Esophagus mucosa (tissue), 1 donor: ENCODE results near the gene MAEA. TPM values are rescaled to one million over a fixed set of nuclear protein-coding genes. Genes with fewer than 3 reads are reported as not detected.
"Not testable (repeated sequence)": the region's sequence is repeated elsewhere in the genome, so short reads cannot be mapped to it uniquely, and the experiment has no call there.

Experiments used
- ATAC-seq: fragments of 200-7000 bp; cut with Tn5 transposase; one replicate; pipeline ENCODE4 v1.9.1; 2020
- total RNA-seq: library from RNA; stranded (reverse); gene quantifications from one replicate; pipeline ENCODE4 v1.2.4, GENCODE V29; 2023
- donor health status: DM: yes; HTN: yes; CAD: no.

Gene MAEA
- total RNA-seq, 1 donor from 2014 or later = 59.4 TPM

DNA sequence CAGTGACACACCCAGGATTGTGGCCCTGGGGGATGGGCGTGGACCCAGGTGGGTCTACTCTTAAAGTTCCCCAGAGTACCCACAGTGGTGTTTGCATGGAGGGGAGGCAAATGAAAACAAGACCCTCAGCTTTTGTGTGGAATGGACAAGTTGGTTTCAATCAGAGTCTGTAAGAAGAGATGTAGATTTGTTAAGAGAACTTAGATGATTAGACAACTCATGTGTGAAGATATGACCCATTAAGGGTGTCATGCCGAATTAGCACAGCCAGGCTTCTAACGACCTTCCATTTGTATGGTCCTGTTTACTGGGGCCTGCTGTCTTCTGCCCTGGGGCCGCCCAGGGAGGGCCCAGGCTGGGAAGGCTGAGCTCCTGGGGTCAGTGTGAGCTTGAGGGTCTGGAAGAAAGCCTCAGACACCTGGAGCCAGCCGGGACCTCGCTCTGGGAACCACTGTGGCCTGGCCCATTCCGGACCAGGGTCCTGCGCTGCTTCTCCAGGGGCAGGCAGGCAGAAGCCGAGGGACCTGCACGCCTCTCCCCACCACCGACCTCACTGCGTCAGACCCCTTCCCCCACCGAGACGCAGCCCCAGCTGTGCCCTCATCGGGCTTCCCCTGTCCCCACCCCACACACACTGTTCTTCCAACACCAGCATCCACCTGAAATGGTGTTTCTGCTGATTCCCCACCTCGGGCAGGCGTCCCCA is 77.7 kb downstream of the MAEA start:
- ATAC-seq = no peak

DNA sequence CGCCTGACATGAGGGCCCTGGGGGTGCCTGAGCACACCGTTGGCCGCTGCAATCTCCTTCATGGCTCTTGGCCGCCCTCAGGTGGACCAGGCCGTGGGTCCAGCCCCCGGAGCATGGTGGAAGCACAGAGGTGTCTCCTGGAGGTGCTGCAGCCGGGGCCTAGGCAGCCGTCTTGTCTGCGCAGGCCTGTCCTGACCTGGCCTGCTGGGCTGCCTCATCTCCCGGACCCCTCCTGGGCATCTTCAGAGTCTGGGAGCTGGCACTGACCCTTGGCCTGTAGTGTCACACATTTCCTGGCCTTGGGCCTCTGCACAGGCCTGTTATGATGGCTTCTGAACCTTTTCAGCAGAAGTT is 78.2 kb downstream of the MAEA start:
- no peak for ATAC-seq

DNA sequence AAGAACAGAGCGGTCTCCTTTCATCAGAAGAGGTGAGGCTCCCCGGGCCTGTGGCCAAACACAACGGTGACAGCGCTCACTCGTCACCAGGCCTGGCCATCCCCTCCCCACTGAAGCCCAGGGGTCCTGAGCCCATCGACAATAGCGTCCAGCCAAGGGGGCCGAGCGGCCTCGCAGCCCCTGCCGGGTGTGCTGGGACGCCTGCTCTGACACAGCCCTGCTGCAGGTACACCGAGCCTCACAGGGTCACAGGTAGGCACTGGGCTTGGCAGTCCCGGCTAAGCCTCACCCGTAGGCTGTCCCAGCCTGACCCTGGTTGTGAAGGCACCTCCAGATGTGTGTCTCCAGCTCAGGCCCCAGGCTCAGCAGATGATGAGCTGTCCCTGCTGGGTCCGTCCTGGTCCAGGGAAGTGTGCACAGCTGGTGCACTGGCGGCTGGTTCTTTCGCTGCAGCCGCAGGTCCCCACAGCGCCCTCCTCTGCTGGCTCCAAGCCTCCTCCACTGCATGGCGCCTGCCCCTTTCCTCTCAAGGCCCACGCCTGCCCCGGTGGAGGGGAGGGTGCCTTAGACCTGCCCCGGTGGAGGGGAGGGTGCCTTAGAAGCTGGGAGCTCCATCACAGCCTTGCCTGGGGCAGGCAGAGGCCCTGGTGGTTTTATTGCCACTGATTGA is 78.9 kb downstream of the MAEA start:
- ATAC-seq = no peak

DNA sequence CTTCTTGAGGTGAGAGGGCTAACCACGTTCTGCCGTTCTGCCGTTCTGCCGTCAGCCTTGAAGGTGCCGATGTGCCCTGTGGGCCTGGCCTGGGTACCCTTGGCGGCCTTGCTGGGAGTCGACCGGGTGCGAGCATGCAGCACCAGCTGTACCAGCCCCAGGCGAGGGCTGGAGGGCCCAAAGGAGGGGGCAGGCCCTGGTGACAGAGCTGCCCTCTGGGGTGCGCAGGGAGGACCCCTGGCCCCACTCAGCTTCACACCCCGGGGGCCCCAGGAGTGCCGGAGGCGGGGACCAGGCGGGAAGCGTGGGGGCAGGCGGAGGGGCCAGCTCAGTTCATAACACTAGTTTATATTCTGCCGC is 79.4 kb downstream of the MAEA start:
- ATAC-seq = no peak

DNA sequence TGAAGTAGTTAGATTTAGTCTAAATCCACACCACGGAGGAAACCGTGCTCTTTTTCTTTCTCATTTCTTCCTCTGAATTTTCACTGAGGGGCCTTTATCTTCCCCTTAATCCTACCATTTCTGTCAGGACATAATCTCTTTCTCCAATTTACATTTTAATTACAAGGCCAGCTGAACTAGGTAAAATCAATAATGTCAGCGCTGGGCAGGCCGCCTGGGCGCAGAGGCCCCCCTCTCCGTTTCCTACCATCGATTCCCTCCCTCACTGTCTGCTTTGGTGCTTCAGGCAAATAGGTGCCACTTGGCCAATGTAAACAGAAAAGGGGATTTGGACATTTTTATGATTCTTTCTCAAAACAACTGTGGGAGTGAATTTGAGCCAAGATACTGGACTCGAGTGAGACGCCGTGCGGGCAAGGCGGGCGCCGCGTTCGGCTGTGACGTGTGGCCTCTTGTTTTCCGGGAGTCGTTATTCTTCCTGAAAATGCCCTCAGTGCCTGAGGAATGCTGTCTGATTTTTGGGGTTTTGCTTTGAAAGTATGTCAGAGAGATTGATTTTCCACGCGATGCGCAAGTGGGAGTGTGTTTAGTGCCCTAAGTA is 79.9 kb downstream of the MAEA start:
- ATAC-seq = no peak

DNA sequence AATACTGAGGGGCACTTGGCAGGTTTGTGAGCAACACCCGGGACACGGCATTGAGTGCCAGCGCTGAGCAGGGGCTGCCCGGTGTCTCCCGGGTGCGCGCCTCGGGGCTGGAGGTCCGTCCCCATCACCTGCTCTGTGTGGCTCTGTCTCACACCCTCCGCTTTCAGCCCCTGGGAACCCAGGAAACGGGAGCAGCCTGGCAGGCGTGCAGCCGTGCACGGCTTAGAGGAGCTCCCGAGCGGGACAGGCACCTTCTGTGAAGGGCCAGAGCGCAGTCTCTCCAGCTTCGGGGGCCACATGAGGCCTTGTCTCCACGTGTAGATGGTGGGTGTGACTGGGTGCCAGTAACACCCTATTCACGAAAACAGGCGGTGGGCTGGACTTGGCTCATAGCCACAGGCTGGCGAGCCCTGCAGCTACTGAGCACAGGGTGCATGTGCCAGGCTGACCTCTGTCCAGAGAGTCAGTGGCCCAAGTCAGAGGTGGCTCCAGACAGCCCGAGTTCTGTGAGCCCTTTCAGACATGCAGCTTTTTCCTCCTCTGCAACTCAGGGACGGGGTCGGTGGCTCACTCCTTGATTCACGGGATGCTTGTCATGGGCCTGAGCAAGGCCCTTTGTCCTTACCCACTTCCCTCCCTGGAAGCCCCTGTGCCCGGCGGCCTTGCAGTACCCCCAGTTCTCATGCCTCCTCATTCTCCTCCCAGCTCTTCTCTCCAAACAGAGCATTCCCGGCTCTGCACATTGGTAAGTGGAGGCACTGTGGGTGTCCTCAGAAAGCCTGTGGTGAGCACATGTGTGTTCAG is 80.8 kb downstream of the MAEA start:
- ATAC-seq = no peak

DNA sequence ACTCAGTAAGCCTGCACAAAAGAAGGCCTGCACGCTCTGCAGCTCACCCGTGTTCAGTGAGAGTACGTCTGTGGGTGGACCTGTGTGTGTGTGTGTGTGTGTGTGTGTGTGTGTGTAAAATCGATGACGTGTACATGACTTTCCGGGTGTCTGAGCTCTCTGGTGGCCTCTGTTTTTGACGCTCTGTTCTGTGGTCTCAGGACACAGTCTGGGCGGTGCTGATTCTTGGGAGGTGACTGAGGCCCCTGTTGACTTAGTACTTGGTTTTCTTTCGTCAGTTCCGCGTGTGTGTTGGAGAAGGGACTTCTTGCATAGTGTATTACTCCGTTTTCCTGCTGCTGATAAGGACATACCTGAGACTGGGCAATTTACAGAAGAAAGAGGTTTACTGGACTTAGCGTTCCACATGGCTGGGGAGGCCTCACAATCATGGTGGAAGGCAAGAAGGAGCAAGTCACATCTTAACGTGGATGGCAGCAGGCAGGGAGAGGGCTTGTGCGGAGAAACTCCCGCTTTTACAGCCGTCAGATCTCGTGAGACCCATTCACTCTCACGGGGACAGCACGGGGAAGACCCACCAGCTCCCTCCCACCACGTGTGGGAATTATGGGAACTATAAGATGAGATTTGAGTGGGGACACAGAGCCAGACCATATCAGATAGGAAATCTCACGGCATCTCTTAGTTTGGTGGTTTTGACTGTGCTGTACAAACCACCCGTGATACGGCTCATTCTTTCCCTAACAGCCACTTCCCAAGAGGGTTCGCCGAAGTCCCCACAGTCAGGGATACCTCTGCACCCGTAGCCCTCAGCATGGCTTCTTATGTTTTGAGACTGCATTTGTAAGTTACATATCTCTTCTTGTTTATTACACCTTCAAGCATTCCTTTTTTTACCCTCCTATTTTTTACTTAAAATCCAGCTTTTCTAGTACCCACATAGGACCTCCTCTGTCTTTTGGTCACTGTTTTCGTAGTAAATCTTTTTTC is 81.8 kb downstream of the MAEA start:
- ATAC-seq = no peak

DNA sequence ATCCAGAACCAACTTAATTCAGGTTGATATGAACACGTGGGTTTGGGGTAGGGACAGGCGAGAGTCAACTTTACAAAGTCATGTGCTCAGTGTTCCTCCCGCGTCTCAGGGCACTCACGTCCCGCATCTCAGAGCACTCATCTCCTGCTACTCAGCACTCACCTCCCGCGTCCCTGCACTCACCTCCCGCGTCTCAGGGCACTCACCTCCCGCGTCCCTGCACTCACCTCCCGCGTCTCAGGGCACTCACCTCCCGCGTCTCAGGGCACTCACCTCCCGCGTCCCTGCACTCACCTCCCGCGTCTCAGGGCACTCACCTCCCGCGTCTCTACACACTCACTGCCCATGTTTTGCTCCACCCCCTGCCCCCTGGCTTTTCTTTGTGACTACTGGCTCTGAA is 82.9 kb downstream of the MAEA start:
- ATAC-seq = not testable (repeated sequence)

DNA sequence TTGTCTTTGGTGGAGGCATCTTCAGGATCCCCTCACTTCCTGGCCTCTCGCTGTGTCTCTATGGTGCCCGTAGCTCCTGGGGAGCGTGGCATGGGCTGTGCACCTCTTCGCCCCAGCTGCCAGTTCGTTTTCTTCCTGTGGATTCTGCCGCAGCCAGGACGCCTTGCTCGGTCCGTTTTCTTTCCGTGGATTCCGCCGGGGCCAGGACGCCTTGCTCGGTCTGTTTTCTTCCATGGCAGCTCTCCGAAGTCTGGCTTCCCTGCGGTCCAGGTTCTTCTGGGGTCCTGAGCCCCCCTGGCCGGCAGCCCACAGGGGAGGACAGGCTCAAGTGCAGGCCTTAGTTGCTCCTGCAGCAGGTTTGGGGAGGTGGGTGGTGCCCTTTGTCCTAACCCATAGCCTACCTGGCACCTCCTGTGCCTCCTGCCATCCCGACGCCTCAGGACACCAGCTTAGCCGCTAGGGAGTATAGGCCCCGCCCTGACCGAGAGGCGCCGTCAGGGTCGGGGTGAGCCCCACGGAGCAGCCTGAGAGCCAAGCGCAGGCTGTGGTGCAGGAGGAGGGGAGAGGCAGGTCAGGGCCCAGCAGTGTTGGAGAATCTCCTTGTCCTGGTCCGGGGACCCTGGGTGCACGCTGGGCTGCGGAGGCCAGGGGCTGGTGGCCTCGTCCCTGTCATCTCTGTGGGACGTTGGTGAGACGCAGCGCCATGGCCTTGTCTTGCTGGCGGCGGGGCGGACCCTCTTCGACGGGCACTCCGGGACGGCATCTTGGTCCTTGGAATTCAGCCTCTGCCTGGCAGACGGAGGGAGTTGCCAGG is 84.4 kb downstream of the MAEA start:
- no peak for ATAC-seq

DNA sequence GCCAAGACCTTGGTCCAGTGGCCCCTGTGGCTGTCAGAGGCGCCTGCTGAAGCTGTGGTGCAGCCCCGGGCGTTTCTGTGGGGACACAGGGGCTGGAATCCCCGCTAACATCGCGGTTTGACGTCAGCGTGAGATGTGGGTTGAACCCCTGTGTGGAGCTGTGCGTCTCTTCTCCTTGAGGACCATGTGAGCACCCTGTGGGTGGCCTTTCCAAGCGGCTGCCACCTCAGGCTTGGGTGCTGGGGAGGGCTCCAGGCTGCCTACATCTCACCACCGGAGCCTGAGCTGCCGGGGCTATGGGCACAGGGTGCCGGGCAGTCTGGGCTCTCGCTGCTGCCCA is 85.0 kb downstream of the MAEA start:
- ATAC-seq = no peak

DNA sequence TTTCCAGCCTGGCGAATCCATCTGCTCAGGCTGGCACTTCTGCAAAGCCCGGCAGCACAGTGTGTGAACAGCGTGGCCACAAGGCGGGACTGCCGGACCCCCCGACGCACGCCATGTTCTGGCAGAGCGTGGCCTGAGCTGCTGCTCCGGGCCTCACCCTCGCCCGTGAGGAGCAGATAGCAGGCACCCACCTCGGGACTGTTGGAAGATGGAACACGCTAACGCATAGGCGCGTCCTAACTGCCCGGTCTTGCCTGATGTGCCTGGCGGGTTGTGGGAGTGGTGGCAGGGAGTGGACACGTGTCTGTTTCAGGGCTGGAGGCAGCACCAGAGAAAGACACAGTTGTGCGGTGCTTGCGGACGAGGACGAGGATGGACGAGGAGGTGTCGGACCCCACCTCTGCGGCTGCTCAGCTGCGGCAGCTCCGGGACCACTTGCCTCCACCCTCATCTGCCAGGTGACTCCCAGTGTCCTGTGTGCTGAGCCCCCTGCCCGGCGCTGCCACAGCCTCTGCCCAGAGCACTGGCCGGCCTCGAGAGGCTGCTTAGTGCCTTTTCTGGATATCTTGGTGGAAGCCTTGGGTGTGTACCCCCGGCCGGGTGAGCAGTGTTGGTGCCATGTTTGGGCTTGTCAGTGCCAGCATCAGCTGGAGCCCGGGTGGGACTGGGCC is 85.5 kb downstream of the MAEA start:
- no peak for ATAC-seq

DNA sequence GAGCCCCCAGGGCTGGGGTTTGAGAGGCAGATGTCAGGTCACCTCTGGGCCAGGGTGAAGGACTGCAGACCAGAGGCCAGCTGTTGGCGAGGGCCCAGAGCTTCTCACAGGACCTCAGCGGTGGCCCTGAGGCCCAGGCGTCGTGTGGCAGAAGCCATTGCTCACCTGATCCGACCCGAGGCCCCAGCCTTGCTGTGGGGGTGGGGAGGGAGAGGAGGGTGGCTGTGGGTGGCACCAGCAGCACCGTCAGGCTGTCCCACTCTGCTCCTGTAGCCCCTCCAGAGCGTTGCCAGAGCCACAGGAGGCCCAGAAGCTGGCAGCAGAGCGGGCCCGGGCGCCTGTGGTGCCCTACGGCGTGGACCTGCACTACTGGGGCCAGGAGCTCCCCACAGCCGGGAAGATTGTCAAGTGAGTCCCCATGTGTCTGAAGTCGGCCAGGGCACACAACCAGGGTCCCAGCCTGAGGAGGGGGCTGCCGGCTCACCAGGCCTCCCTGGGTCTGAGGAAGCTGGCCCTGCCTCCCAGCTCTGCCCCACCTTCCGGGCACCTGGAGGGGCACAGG is 86.2 kb downstream of the MAEA start:
- ATAC-seq = no peak

DNA sequence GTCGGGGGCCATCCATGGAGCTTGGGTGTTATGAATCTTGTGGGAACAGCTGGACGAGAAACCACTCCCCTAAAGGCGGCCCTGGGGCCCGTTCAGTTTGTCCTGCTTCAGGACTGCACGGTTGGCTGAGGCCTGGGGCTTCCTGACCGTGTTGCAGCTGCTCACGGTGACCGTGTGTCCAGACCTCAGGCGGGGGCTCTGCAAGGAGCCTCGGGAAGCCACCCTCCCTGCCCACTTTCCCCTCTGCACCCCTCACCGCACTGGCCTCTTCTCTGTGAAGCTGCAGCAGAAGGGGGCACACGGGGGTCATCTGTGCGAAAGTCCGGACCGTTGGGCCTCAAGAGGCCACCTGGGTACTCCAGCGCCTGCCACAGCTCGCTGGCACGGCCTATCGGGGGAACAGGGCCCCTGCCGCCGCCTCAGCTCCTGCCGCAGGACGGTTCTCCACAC is 86.7 kb downstream of the MAEA start:
- ATAC-seq = no peak

DNA sequence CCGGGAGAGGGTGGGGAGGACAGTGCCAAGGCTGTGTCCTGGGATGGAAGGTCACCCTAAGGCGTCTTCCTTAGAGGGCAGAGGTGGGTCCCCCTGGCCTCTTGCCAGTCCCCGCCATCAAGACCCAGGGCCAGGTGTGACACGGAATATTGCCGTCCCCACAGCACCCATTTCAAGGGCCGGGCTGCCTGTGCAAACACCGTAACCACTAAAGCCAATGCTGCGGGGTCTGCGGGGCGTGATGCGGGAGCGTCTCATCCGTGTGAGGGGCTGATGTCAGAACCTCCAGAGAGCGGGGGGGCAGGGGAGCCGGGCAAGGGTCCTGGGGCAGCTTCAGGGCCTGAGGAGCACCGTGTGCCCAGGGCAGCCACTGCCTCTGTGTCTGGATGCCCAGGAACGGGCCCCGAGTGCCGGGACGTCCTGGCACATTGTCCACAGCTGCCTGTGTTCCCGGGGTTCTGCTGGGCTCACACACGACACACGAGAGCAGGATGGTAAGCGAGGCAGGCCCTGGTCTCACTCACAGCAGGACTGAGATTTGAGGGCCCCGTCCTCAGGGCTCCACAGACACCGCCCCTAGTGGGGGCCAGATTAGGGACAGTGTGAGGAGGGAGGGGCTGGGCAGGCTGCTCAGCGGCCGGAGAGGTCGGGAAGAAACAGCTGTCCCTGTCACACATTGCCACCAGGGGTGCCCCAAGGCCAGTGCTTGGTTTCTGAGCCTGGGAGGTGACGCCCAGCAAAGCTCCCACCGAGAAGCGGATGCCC is 87.3 kb downstream of the MAEA start:
- ATAC-seq = no peak

DNA sequence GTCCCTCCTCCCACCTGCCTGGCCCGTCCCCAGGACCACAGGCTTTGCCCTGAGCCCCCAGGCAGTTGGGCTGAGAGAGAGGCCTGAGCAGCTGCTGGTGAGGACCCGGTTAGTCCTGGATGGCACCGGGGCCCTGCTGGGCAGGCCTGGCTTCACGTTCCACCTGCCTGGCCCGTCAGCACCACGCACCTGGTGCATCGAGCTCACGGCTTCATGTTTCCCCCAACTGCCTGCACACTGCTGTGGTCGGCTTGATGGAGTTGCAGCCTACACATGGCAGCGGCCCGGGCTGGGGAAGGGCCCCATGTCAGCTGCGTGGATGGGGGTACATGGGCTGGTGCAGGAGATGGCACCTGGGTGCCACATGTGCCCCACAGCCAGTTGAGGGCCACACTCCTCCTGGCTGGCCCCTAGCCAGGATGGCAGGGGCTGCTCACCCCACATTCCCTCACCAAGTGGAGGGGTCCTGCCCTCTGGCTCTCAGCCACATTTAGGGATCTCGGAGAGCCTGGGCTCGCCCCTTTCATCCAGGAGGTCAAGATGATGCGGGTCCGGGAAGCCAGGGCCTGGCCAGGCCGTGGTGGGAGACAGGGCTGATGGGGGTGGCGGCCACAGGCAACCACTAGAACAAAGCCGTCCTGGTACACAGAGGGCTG is 88.0 kb downstream of the MAEA start:
- no peak for ATAC-seq

DNA sequence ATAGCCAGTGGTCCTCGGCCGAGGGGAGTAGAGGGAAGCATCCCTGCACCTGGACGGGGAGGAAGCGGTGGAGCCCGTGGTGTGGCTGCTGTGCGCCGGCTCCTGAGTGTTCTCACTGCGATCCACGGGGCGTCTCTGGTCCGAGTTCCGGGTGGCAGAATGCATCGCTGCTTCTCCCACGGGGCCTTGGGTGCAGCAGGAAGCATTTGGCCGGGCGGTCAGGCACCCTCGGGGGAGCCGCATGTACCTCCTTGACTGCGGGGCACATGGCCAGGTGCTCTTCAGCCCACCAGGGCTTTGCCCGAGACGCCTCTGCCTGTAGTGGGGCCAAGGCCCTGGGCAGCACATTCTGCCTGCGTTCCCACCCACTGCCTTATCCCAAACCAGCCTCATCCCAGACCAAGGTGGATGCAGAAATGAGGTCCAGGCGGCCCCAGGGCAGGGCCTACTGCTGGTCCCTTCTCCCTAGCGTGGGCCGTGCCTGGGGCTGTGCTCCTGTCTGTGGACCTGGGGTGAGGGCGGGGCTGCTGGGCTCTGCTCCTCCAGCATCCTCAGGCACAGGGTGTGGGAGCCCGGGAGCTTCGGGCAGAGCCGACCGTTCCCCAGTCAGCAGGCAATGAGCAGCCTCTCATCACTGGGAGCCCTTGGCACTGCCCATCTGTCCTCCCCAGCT is 89.0 kb downstream of the MAEA start:
- ATAC-seq = no peak

DNA sequence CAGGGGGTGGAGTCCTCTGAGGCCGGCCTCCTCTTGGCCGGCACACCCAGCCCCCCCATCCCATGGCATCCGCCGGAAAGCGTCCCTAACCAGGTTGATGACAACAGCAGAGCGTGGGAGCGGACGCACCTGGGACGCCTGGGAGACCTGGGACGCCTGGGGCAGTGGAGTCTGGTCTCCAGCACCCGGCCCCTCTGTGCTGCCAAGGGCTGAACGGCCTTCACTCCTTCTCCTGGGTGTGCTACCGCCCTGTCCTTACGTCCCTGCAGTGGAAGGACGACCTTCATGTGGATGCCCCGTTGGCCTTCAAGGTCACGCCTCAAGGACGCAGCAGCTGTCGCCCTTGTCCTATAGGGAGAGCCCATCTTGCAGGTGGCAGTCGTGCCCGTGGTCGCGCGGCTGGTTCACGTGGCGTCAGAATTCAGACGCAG is 89.7 kb downstream of the MAEA start:
- no peak for ATAC-seq

DNA sequence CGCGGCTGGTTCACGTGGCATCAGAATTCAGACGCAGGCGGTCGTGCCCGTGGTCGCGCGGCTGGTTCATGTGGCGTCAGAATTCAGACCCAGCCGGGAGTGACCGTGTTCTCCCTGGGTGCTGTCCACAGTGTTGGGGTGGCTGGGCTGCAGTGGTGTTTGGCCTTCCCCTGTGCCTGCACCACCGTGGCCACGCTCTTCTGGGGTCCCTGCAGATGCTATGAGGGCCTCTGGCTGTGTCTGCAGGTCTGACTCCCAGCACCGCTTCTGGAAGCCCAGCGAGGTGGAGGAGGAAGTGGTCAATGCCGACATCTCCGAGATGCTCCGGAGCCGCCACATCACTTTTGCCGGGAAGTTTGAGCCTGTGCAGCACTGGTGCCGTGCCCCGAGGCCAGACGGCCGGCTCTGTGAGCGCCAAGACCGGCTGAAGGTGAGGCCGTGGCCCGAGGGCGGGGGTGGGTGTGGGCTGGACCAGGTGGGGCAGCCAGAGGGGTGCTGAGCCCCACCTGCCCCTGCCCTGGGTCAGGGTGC is 90.2 kb downstream of the MAEA start:
- ATAC-seq = no peak
